GM18951 (cell line): ENCODE data around the gene VAT1L.

Experiments
- POLR2A ChIP-seq: IDR thresholded peaks from 4 replicates; pipeline ENCODE4 v1.6.1; 2011; ENCODE audit warnings: mild to moderate bottlenecking; ENCODE audit not compliant: insufficient read length, insufficient read depth; ENCODE audit errors: extremely low read depth
- in situ Hi-C: fragments of 300-500 bp; cut with MboI; formaldehyde crosslinking; loops from one replicate; pipeline ENCODE4 v1.12.0; 2022; ENCODE audit warnings: low sequenced_read_pairs, mixed read lengths, inconsistent platforms; ENCODE audit not compliant: unreplicated experiment

The VAT1L gene

GRCh38 chr16:77963185-77964044 is 175.1 kb downstream of the VAT1L start:
- in situ Hi-C loops: no loop called here
- TF ChIP-seq POLR2A: no peak

- TF ChIP-seq POLR2A: no peak
- in situ Hi-C loops: no loop called here
Observed at GRCh38 chr16:77965346-77965745, 177.0 kb downstream of the VAT1L start.

- in situ Hi-C loops: no loop called here
- no peak for TF ChIP-seq POLR2A
Observed at GRCh38 chr16:77967054-77967904, 178.9 kb downstream of the VAT1L start.

- in situ Hi-C loops: loop anchor here (10.0 kb wide), 1 partner anchor 305 kb away; no protein-coding TSS in a partner anchor
- no peak for TF ChIP-seq POLR2A
Observed at GRCh38 chr16:77969861-77970260, 181.5 kb downstream of the VAT1L start.

- TF ChIP-seq POLR2A: no peak
- in situ Hi-C loops: loop anchor here (10.0 kb wide), 1 partner anchor 306 kb away; no protein-coding TSS in a partner anchor
Observed at GRCh38 chr16:77970371-77970770, 182.0 kb downstream of the VAT1L start.

GRCh38 chr16:77971306-77972061 is 183.1 kb downstream of the VAT1L start:
- no peak for TF ChIP-seq POLR2A
- in situ Hi-C loops: loop anchor here (10.0 kb wide), 1 partner anchor 307 kb away; no protein-coding TSS in a partner anchor

GRCh38 chr16:77972062-77972392 is 183.7 kb downstream of the VAT1L start:
- in situ Hi-C loops: loop anchor here (10.0 kb wide), 1 partner anchor 307 kb away; no protein-coding TSS in a partner anchor

GRCh38 chr16:77974883-77975282 is 186.5 kb downstream of the VAT1L start:
- no peak for TF ChIP-seq POLR2A
- in situ Hi-C loops: loop anchor here (10.0 kb wide), 1 partner anchor 310 kb away; no protein-coding TSS in a partner anchor

More at GRCh38 chr16:77972062-77972392, 183.7 kb downstream of the VAT1L start:
- TF ChIP-seq POLR2A: no peak

GRCh38 chr16:77975942-77976341 is 187.6 kb downstream of the VAT1L start:
- in situ Hi-C loops: loop anchor here (10.0 kb wide), 1 partner anchor 311 kb away; no protein-coding TSS in a partner anchor
- TF ChIP-seq POLR2A: no peak

GRCh38 chr16:77977339-77977738 is 189.0 kb downstream of the VAT1L start:
- no peak for TF ChIP-seq POLR2A
- in situ Hi-C loops: loop anchor here (10.0 kb wide), 1 partner anchor 313 kb away; no protein-coding TSS in a partner anchor

- no peak for TF ChIP-seq POLR2A
- in situ Hi-C loops: no loop called here
Observed at GRCh38 chr16:77985111-77985510, 196.7 kb downstream of the VAT1L start.

GRCh38 chr16:77986011-77986740 is 197.8 kb downstream of the VAT1L start:
- TF ChIP-seq POLR2A: no peak
- in situ Hi-C loops: no loop called here
